HFF-Myc (cell line): ENCODE results near the gene ZNF181.

Experiments used
- DNase-seq: peaks from one replicate; pipeline ENCODE4 v3.0.0-alpha.2; 2011; ENCODE audit warnings: low read depth; ENCODE audit errors: extremely low read depth
- H3K4me3 ChIP-seq: replicated peaks from 2 replicates; pipeline ENCODE4 v1.5.1; 2011; ENCODE audit warnings: low read depth, mild to moderate bottlenecking, control low read depth, low read length
- CTCF ChIP-seq: IDR thresholded peaks from 2 replicates; pipeline ENCODE4 v1.5.1; 2012; ENCODE audit warnings: mild to moderate bottlenecking, low read depth, low read length, control low read depth; ENCODE audit errors: missing control alignments

Gene ZNF181

GRCh38 chr19:34725400-34725799 is 8.6 kb upstream of the ZNF181 start:
- DNase-seq = no peak
- no peak overlapping the region for H3K4me3 ChIP-seq
- TF ChIP-seq CTCF = no peak

GRCh38 chr19:34731019-34731829 is 2.8 kb upstream of the ZNF181 start:
- no peak for TF ChIP-seq CTCF
- DNase-seq = no peak
- no peak overlapping the region for H3K4me3 ChIP-seq

- no peak for TF ChIP-seq CTCF
- DNase-seq = no peak
- no peak overlapping the region for H3K4me3 ChIP-seq
Observed at GRCh38 chr19:34731964-34732363, 2.1 kb upstream of the ZNF181 start.

- DNase-seq = no peak
- no peak for TF ChIP-seq CTCF
- H3K4me3 ChIP-seq = peak overlapping the region; percentile 53
Observed at GRCh38 chr19:34732612-34733211, 1.3 kb upstream of the ZNF181 start.

GRCh38 chr19:34733266-34733745 is 737 bp upstream of the ZNF181 start:
- no peak for TF ChIP-seq CTCF
- no peak for DNase-seq
- H3K4me3 ChIP-seq = peak overlapping the region; percentile 53

- H3K4me3 ChIP-seq = peak overlapping the region; percentile 53
- TF ChIP-seq CTCF = no peak
- DNase-seq = peak; percentile 43
Observed at GRCh38 chr19:34734537-34735103, 577 bp downstream of the ZNF181 start.
